ENCODE data around the gene FBXO8.

The FBXO8 gene

GRCh38 chr4:174244441-174244840 is 39.0 kb downstream of the FBXO8 start:
- DNase-seq (ENCODE audit: low spot score), result no peak

DNA sequence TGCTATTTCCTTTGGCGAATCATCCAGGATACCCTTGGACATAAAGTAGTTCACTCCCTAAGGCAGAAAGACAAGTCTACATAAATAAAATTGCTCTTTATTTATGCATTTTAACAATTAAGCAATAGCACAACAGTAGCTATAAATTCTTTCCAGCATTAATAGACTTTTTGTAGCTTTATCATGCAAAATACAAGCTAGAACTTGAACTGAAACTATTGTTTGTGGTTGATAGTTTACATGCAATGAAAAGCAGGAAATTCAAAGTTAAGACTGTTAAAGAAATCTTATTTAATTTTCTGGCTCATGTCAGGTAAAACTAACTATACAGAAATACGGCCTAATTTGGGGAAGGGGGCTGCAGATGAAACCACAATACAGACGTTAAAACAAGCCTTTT is 42.3 kb downstream of the FBXO8 start:
- no peak for DNase-seq (ENCODE audit: low spot score)

- no peak for DNase-seq (ENCODE audit: low spot score)
Observed at GRCh38 chr4:174236359-174236758, 47.1 kb downstream of the FBXO8 start.

DNA sequence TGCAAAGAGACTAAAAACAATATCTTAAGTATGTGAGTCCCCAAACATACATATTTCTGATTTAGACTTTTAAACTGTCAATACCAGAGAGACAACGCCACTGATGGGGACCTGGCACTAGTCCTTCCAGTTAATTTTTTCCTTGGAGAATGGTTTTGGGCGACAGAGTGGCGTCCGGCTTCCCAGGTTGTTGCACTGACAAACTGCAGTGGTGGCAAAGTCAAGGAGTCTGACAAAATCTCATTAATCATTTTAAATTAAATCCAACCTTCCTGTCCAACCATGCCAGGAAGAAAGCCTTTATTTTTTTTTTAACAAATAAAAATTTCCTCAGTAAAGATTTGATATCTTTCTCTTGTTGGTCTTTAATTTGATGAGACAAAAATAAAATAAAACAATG is 52.8 kb downstream of the FBXO8 start:
- DNase-seq (ENCODE audit: low spot score), result no peak

DNA sequence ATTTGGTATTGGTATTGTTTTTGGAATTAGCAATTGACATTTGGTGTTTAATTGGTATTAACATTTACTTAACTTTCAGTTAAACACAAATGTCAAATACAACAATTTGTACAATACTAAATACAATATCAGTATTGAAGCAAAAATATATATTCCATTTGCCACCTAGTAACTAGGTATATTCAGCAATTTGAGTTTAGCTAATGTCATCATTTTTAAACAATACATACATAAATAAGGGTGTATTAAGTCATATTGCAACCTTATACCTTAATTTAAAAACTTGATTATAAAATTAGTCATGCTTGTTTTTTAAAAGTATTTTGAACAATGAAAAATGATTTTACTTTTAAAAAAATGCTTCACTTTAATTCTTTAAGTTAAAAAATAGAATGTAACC is 53.3 kb downstream of the FBXO8 start:
- DNase-seq (ENCODE audit: low spot score), result no peak

DNA sequence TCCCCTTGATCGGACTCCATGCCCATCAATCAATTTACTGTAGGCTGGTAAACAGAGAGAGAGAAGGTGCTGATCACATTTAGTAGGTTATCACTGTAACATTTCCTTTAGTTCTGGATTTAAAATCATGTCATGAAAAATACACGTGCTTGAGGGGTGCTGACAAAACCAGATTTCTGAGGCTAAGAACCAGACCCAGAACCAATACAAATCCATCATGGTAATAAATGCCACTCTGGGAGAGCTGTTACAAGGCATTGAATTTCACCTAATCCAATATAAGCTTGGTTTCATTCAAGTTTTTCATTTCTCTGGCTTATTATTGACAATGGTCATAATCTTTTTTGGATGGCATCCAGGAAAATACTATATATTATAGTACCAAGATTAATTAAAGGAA is 54.5 kb downstream of the FBXO8 start:
- no peak for DNase-seq (ENCODE audit: low spot score)

GRCh38 chr4:174225349-174226049 is 58.0 kb downstream of the FBXO8 start:
- DNase-seq (ENCODE audit: low spot score), result no peak

DNA sequence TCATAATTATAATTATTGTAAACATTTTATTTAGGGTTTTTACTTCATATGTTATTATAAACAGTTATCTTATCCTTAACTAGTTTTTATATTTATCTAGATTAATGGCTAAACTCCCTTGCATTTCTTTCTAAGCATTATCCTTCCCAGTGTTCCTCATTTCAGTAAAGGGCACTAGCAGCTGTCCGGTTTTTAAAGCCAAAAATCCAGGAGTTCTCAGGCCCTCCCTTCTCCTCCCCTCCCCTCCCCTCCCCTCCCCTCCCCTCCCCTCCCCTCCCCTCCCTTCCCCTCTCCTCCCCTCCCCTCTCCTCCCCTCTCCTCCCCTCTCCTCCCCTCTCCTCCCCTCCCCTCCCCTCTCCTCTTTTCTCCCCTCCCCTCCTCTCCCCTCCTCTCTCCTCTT is 58.9 kb downstream of the FBXO8 start:
- DNase-seq (ENCODE audit: low spot score), result no peak

DNA sequence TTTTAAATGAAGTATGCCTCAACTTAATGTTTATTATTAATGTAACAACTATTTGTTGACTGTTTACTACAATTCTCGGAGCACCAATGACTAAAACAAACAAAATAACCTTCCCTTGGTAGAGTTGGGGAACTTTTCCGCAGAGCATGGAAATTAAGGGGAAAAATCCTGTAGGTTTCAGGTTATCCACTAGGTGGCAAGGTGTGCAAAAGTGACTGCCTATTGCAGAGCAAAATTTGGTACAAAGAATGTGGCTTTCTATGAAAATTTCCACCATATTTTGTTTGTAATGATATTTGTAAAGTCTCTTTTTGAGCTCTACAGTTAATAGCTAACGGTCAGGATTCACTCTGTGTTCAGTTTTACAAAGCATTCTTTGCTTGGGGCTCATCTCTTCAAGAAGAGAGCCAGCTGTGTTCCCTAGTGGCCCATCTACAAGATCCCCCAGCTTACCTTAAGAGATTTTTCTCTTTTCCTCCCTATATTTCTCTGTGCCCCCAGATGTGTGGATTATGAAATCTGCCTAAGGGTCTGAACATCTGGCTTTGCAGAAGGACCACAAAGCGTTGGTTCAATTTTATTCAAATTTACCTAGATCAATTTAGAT is 61.1 kb downstream of the FBXO8 start:
- DNase-seq (ENCODE audit: low spot score), result no peak

GRCh38 chr4:174218127-174218790 is 65.2 kb downstream of the FBXO8 start:
- no peak for DNase-seq (ENCODE audit: low spot score)

- no peak for DNase-seq (ENCODE audit: low spot score)
Observed at GRCh38 chr4:174217273-174218126, 66.0 kb downstream of the FBXO8 start.

GRCh38 chr4:174216799-174217272 is 66.6 kb downstream of the FBXO8 start:
- DNase-seq (ENCODE audit: low spot score), result no peak

GRCh38 chr4:174215961-174216680 is 67.3 kb downstream of the FBXO8 start:
- DNase-seq (ENCODE audit: low spot score), result no peak

- DNase-seq (ENCODE audit: low spot score), result no peak
Observed at GRCh38 chr4:174215057-174215456, 68.4 kb downstream of the FBXO8 start.

GRCh38 chr4:174214101-174214878 is 69.2 kb downstream of the FBXO8 start:
- DNase-seq (ENCODE audit: low spot score), result peak; percentile 58

DNA sequence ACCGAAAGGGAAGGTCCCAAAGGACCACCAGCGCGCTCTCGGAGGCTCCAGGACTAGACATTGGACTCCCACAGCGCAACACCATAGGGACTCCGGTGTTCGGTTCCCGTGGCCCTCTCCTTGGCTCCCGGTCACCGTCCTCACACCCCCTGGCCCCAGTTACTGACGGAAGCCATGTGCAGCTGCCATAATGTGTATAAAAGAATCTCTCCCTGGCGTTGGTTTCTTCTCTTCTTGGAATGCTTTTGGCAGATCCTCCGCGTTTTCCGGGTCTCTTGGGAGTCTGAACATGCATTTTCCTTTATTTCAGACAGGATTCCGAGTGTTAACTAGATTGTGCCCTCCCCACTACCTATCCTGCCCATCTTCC is 69.8 kb downstream of the FBXO8 start:
- DNase-seq (ENCODE audit: low spot score), result no peak

- DNase-seq (ENCODE audit: low spot score), result no peak
Observed at GRCh38 chr4:174212061-174212460, 71.4 kb downstream of the FBXO8 start.

GRCh38 chr4:174211622-174212044 is 71.8 kb downstream of the FBXO8 start:
- DNase-seq (ENCODE audit: low spot score), result no peak

DNA sequence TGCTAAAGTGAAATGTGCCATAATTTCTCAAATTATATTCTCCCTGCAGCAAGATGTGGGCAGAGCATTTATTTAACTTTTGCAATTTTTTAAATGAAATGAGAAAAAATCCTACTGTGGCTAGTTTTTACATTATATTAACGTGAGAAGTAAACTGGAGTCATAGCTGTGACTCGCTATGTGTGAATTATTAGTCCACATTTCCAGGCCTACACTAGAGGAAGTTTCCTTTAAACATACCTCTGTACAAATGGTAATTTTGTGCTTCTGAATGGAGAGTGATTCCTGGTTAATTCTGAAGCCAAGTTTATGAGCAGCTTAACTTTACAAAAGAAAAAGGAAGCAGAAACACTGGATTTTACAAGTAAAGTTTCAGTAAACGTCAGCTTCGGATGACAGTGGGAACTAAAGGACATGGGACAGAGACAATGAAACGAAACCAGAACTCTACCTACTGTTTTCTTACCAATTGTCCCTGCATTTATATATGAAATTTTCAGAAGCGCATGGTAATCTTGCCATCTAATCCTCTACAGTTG is 72.4 kb downstream of the FBXO8 start:
- DNase-seq (ENCODE audit: low spot score), result no peak

- no peak for DNase-seq (ENCODE audit: low spot score)
Observed at GRCh38 chr4:174210354-174210753, 73.1 kb downstream of the FBXO8 start.

GRCh38 chr4:174209341-174209740 is 74.1 kb downstream of the FBXO8 start:
- no peak for DNase-seq (ENCODE audit: low spot score)

Measured in ecto neural progenitor cell (in vitro differentiated cells).